ENCODE measurements around the gene SFT2D1.
A peak's percentile ranks its signal among the peaks of the same experiment; 100 is the strongest.

Gene SFT2D1

DNA sequence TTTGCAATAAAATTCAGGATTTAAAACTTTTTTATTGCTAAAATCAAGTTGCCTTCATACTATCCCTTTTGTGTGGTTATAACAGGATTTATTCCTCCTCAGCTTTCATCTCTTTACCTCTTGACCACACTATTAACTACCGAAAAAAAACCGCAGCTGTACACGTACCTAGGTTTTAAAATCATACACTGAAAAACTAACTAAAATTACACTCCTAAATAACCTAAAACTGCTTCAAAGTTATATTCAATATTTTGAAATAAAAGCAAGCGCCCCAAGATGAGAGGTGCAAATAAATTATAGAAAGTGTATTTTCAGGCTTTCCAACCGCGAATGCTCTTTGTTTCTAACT is 39.0 kb upstream of the SFT2D1 start:
- Histone ChIP-seq H3K79me2 (peaks cover 4% of the 10 kb centered on the region), H3K4me3 (ENCODE audit: low read depth, low read length) (peak overlapping the region; percentile 78), H3K27me3 (ENCODE audit: control insufficient read depth, insufficient read depth, low read length) (no peaks in the 10 kb centered on the region), H3K4me2 (ENCODE audit: low read length) (peak overlapping the region; percentile 93), H3K9me3 (ENCODE audit: control insufficient read depth, low read length) (no peaks in the 10 kb centered on the region), H3K4me1 (peaks cover 4% of the 10 kb centered on the region), H3K9ac (no peak overlapping the region), H2AFZ (peak overlapping the region; percentile 98), H3K36me3 (ENCODE audit: control insufficient read depth, insufficient read depth, low read length) (no peaks in the 10 kb centered on the region), H3K27ac (peak overlapping the region; percentile 99)
- TF ChIP-seq, protein P1, sequence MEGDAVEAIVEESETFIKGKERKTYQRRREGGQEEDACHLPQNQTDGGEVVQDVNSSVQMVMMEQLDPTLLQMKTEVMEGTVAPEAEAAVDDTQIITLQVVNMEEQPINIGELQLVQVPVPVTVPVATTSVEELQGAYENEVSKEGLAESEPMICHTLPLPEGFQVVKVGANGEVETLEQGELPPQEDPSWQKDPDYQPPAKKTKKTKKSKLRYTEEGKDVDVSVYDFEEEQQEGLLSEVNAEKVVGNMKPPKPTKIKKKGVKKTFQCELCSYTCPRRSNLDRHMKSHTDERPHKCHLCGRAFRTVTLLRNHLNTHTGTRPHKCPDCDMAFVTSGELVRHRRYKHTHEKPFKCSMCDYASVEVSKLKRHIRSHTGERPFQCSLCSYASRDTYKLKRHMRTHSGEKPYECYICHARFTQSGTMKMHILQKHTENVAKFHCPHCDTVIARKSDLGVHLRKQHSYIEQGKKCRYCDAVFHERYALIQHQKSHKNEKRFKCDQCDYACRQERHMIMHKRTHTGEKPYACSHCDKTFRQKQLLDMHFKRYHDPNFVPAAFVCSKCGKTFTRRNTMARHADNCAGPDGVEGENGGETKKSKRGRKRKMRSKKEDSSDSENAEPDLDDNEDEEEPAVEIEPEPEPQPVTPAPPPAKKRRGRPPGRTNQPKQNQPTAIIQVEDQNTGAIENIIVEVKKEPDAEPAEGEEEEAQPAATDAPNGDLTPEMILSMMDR (IDR thresholded peaks at IDR 0.05): no peak

DNA sequence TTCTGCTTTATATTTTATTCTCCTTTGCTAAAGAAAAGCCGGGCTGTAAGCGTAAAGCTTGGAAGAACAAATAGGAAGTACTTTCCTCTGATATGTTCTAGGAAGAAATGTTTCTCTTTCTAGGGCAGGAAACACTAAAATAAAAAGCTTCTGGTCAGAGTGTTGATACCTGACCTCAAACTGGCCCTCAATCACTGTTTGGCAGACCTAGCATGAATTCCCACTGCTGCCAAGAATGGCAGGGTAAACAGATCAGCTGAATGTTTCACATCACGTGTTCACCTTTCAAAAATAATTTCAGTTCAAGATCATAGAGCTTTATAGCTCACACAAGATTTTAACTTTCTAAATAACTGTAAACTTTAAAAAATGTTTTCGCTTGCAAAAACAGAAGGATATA is 37.5 kb upstream of the SFT2D1 start:
- no peak overlapping the region for H3K9ac ChIP-seq

DNA sequence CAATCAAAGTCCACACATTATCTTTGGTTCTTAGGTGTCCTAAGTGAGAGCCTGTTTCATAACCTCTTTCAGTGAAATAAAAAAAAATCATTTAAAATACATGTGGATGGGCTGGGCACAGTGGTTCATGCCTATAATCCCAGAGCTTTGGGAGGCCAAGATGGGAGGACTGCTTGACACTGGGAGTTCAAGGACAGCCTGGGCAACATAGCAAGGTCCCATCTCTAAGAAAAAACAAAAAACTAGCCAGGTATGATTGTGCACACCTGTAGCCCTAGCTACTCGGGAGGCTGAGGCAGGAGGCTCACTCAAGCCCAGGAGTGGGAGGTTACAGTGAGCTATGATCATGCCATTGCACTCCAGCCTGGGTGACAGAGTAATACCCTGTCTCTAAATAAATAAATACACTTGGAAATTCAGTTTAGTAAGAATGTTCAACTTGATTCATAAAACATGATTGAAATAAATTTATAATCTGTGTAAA is 36.8 kb upstream of the SFT2D1 start:
- Histone ChIP-seq H3K79me2 (peaks cover 4% of the 10 kb centered on the region), H3K27me3 (ENCODE audit: control insufficient read depth, insufficient read depth, low read length) (no peaks in the 10 kb centered on the region), H3K36me3 (ENCODE audit: control insufficient read depth, insufficient read depth, low read length) (no peaks in the 10 kb centered on the region), H3K9me3 (ENCODE audit: control insufficient read depth, low read length) (no peaks in the 10 kb centered on the region), H3K4me1 (peaks cover 4% of the 10 kb centered on the region), H3K4me2 (ENCODE audit: low read length) (no peak overlapping the region), H3K27ac (no peak overlapping the region), H2AFZ (no peak overlapping the region), H3K9ac (no peak overlapping the region), H3K4me3 (ENCODE audit: low read depth, low read length) (no peak overlapping the region)
- TF ChIP-seq, protein P1 (IDR thresholded peaks at IDR 0.05): no peak

More for the DNA sequence above, 37.5 kb upstream of the SFT2D1 start:
- no peaks in the 10 kb centered on the region for H3K27me3 ChIP-seq (ENCODE audit: control insufficient read depth, insufficient read depth, low read length)
- no peak overlapping the region for H3K4me2 ChIP-seq (ENCODE audit: low read length)
- H3K36me3 ChIP-seq (ENCODE audit: control insufficient read depth, insufficient read depth, low read length): no peaks in the 10 kb centered on the region
- no peak overlapping the region for H3K27ac ChIP-seq
- no peaks in the 10 kb centered on the region for H3K9me3 ChIP-seq (ENCODE audit: control insufficient read depth, low read length)
- H3K79me2 ChIP-seq: peaks cover 4% of the 10 kb centered on the region
- H2AFZ ChIP-seq: no peak overlapping the region
- TF ChIP-seq, protein P1 (IDR thresholded peaks at IDR 0.05): no peak
- peaks cover 4% of the 10 kb centered on the region for H3K4me1 ChIP-seq
- H3K4me3 ChIP-seq (ENCODE audit: low read depth, low read length): no peak overlapping the region

DNA sequence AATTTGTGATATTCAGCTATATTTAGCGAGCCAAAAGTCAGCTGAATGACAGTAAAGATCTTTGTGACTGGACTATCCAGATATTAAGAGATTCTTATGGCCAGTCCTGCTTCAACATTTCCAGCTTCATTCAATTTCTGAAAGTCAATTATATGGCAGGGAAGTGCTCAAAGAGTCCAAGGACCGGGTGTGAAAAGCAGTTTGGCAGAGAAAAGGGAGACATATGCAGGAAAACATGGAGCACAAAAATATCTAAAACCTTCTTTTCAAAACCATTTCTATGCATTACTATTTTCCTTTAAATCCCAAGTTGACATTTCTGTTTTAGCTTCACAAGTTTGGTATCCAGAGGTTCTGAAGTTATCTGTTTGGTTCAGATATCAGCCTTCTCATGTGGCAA is 35.4 kb upstream of the SFT2D1 start:
- no peak overlapping the region for H3K4me3 ChIP-seq (ENCODE audit: low read depth, low read length)
- TF ChIP-seq, protein P1 (IDR thresholded peaks at IDR 0.05): no peak
- no peaks in the 10 kb centered on the region for H3K9me3 ChIP-seq (ENCODE audit: control insufficient read depth, low read length)
- H3K4me2 ChIP-seq (ENCODE audit: low read length): no peak overlapping the region
- no peak overlapping the region for H3K27ac ChIP-seq
- H3K9ac ChIP-seq: no peak overlapping the region
- no peaks in the 10 kb centered on the region for H3K27me3 ChIP-seq (ENCODE audit: control insufficient read depth, insufficient read depth, low read length)
- no peak overlapping the region for H2AFZ ChIP-seq
- peaks cover 13% of the 10 kb centered on the region for H3K79me2 ChIP-seq
- H3K36me3 ChIP-seq (ENCODE audit: control insufficient read depth, insufficient read depth, low read length): no peaks in the 10 kb centered on the region
- peaks cover 4% of the 10 kb centered on the region for H3K4me1 ChIP-seq

DNA sequence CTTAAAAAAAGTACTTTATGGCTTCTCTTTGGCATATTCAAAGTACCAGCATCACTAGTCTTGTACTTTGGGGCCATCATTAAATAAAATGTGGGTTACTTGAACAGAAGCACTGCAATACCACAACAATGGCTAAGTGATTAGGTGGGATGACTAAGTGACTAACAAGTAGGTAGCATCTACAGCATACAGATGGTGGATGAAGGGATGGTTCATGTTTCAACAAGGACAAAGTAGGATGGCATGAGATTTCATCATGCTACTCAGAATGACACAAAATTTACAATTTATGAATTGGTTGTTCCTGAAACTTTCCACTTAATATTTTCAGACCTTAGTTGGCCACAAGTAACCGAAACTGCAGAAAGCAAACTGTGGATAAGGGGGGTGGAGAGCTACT is 32.7 kb upstream of the SFT2D1 start:
- Histone ChIP-seq H3K27ac (no peak overlapping the region), H2AFZ (no peak overlapping the region)

More for the DNA sequence above, 32.7 kb upstream of the SFT2D1 start:
- H3K27me3 ChIP-seq (ENCODE audit: control insufficient read depth, insufficient read depth, low read length): no peaks in the 10 kb centered on the region
- TF ChIP-seq, protein P1 (IDR thresholded peaks at IDR 0.05): no peak
- H3K79me2 ChIP-seq: peaks cover 11% of the 10 kb centered on the region
- H3K36me3 ChIP-seq (ENCODE audit: control insufficient read depth, insufficient read depth, low read length): no peaks in the 10 kb centered on the region
- H3K9ac ChIP-seq: no peak overlapping the region
- no peak overlapping the region for H3K4me2 ChIP-seq (ENCODE audit: low read length)
- H3K9me3 ChIP-seq (ENCODE audit: control insufficient read depth, low read length): no peaks in the 10 kb centered on the region
- no peak overlapping the region for H3K4me3 ChIP-seq (ENCODE audit: low read depth, low read length)
- no peaks in the 10 kb centered on the region for H3K4me1 ChIP-seq

All from parathyroid adenoma (tissue), 2 donors.